ENCODE results near the gene RAI1. TPM values are rescaled to one million over a fixed set of nuclear protein-coding genes. Genes with fewer than 3 reads are reported as not detected.
"Not testable (repeated sequence)": the region's sequence is repeated elsewhere in the genome, so short reads cannot be mapped to it uniquely, and the experiment has no call there.

The RAI1 gene
- total RNA-seq, 3 donors from 2014 or later, result 12.9 to 29.2 (median 17.0) TPM

DNA sequence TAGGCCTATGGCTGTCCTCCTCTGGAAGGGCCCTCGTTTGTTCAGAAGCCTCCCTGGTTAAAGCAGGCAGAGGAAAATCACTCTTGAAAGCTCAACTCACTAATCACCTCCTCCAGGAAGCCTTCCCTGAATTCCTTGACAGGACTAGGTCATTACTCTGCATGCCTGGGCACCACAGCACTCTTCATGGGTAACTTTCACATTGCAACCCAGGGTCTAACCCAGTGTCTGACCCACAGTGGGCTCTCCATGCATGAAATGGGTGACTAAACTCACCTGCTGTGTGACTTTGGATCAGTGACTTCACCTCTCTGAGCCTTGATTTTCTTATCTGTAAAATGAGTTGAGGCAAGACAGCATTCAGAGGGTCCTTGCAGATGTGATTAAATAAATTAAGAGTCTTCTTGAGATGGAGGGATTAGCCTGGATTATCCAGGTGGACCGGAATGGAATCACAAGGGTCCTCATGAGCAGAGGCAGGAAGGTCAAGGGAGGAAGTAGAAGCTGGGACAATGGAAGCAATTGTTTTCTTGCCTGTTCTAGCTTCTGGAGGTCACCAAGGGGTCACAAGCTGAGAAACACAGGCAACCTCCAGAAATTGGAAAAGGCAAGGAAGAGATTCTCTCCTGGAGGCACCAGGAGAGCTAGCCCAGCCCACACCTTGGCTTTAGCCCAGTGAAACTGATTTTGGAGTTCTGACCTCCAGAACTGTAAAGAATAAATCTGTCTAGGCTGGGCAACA is 3.8 kb upstream of the RAI1 start:
- Histone ChIP-seq H3K9me3 (no peaks in the 10 kb centered on the region), H3K36me3 (ENCODE audit: low read depth) (no peaks in the 10 kb centered on the region), H3K4me3 (no peak overlapping the region), H3K4me1 (ENCODE audit: low read depth) (no peaks in the 10 kb centered on the region)
- no peak for DNase-seq
- no peak for ATAC-seq
- TF ChIP-seq, protein P1, sequence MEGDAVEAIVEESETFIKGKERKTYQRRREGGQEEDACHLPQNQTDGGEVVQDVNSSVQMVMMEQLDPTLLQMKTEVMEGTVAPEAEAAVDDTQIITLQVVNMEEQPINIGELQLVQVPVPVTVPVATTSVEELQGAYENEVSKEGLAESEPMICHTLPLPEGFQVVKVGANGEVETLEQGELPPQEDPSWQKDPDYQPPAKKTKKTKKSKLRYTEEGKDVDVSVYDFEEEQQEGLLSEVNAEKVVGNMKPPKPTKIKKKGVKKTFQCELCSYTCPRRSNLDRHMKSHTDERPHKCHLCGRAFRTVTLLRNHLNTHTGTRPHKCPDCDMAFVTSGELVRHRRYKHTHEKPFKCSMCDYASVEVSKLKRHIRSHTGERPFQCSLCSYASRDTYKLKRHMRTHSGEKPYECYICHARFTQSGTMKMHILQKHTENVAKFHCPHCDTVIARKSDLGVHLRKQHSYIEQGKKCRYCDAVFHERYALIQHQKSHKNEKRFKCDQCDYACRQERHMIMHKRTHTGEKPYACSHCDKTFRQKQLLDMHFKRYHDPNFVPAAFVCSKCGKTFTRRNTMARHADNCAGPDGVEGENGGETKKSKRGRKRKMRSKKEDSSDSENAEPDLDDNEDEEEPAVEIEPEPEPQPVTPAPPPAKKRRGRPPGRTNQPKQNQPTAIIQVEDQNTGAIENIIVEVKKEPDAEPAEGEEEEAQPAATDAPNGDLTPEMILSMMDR (IDR thresholded peaks at IDR 0.05), result no peak
- intact Hi-C loops (cut with DNase I, micrococcal nuclease), result loop anchor here in 1 of 2 donors (10.0 kb wide), 1 partner anchor 357 kb away; the partner anchor contains the start of genes ATPAF2 and GID4

DNA sequence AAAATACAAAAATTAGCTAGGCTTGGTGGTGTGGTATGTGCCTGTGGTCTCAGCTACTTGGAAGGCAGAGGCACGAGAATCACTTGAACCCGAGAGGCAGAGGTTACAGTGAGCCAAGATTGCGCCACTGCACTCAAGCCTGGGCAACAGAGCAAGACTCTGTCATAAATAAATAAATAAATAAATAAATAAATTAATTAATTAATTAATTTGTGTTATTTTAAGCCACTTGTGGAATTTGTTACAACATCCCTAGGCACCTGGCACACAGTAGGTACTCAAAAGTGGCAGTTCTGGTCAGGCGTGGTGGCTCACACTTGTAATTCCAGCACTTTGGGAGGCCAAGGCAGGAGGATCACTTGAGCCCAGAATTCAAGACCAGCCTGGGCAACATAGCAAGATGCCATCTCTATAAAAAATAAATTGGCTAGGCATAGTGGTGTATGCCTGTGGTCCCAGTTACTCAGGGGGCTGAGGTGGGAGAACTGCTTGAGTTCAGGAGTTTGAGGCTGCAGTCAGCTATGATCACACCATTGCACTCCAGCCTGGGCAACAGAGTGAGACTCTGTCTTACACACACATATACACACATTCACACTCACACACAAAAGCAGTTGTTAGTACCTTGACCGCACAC is 3.1 kb upstream of the RAI1 start:
- ATAC-seq; H3K9me3 ChIP-seq; DNase-seq; H3K36me3 ChIP-seq (ENCODE audit: low read depth); H3K4me3 ChIP-seq; H3K4me1 ChIP-seq (ENCODE audit: low read depth): not testable (repeated sequence)
- intact Hi-C loops (cut with DNase I, micrococcal nuclease), result loop anchor here in 1 of 2 donors (10.0 kb wide), 1 partner anchor 357 kb away; the partner anchor contains the start of genes ATPAF2 and GID4

DNA sequence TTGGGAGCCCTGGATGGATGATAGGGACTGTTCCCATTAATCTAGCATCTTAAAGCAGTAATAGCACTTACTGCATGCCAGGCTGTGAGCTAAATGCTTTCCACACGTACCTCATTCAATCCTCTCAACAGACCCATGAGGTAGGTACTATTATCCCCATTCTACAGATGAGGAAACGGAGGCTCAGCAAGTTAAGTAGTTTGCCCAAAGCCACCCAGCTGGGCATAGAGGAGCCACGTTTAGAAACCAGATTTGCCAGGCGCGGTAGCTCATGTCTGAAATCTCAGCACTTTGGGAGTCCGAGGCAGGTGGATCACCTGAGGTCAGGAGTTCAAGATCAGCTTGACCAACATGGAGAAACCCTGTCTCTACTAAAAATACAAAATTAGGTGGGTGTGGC is 2.0 kb upstream of the RAI1 start:
- TF ChIP-seq, protein P1 (IDR thresholded peaks at IDR 0.05), result no peak
- ATAC-seq (no peak), DNase-seq (no peak)
- H3K36me3 ChIP-seq (ENCODE audit: low read depth), result no peaks in the 10 kb centered on the region
- peaks cover 11% of the 10 kb centered on the region for H3K4me1 ChIP-seq (ENCODE audit: low read depth)
- intact Hi-C loops (cut with DNase I, micrococcal nuclease), result loop anchor here in 1 of 2 donors (10.0 kb wide), 1 partner anchor 356 kb away; the partner anchor contains the start of genes ATPAF2 and GID4
- no peak overlapping the region for H3K4me3 ChIP-seq
- H3K9me3 ChIP-seq, result no peaks in the 10 kb centered on the region

DNA sequence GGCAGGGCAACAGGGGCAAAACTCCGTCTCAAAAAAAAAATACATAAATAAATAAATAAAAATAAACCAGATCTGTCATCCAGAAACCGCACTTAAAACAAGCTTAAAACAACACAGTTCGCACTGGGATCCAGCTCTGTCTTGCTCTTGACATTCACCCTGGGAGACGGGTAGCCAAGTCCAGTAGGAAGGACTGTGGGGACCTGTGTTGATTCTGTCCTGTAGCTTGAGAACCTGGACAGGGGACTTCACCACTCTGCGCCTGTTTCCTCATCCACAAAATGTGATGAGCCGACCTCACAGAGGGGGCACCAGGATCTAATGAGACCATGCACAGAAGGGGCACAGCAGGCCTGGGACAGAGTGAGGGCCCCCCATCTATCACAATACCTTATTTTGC is 1.5 kb upstream of the RAI1 start:
- DNase-seq, result no peak
- intact Hi-C loops (cut with DNase I, micrococcal nuclease), result loop anchor here (2.0 to 10.0 kb wide), 4 partner anchors 105 to 355 kb away; partner anchors contain the start of genes ATPAF2 (in 1 of the 2) and GID4 (in 1 of the 2)
- H3K4me3 ChIP-seq, result no peak overlapping the region
- no peak for ATAC-seq
- H3K36me3 ChIP-seq (ENCODE audit: low read depth), result no peaks in the 10 kb centered on the region
- H3K4me1 ChIP-seq (ENCODE audit: low read depth), result peaks cover 12% of the 10 kb centered on the region
- TF ChIP-seq, protein P1 (IDR thresholded peaks at IDR 0.05), result no peak
- H3K9me3 ChIP-seq, result no peaks in the 10 kb centered on the region

DNA sequence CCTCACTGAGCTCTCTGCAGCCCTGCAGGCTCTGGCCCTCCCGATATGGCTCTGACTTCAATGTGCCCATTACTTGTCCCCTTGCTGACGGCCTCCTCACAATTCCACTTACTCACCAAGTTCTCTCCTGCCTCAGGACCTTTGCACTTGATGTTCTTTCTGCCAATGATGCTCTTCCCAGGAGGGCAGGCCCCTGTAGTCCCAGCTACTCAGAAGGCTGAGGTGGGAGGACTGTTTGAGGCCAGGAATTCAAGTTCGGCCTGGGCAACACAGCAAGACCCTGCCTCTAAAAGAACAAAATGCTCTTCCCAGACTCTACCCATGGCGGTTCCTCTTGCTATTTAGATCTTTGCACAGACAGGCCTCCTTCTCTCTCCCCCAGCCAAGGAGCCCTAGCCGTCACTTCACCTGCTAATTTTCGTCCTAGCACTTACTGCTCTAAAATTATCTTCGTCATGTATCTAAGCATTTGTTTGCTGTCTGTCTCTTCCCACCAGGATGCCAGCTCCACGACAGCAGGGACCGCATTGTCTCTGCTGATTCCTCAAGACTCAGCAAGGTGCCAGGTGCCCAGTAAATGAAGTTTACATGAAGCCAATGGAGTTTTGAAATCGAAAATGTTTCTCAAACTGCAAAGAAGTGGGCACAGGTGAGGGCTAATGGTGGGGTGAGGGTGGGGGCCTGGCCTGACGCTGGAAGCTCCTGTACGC is 626 bp upstream of the RAI1 start:
- no peak for DNase-seq
- no peak for ATAC-seq

More for the DNA sequence above, 626 bp upstream of the RAI1 start:
- Histone ChIP-seq H3K4me1 (ENCODE audit: low read depth) (peaks cover 20% of the 10 kb centered on the region), H3K4me3 (no peak overlapping the region), H3K36me3 (ENCODE audit: low read depth) (no peaks in the 10 kb centered on the region), H3K9me3 (no peaks in the 10 kb centered on the region)
- intact Hi-C loops (cut with DNase I, micrococcal nuclease), result loop anchor here (2.0 to 10.0 kb wide), 3 partner anchors 104 to 180 kb away; no protein-coding TSS in a partner anchor
- TF ChIP-seq, protein P1 (IDR thresholded peaks at IDR 0.05), result no peak
